B cell (primary cell): Measurements from ENCODE around the gene NUDT4B. TPM values are rescaled to one million over a fixed set of nuclear protein-coding genes. Genes with fewer than 3 reads are reported as not detected.
"Not testable (repeated sequence)": the region's sequence is repeated elsewhere in the genome, so short reads cannot be mapped to it uniquely, and the experiment has no call there.

Experiments used
- ATAC-seq: fragments of 200-7000 bp; cut with Tn5 transposase; one replicate; pipeline ENCODE4 v1.10.0; 2021; ENCODE audit warnings: low read depth, mild to moderate bottlenecking, moderate number of reproducible peaks, moderate library complexity
- CTCF ChIA-PET: fragments of 350-600 bp; sonication (Branson Sonifier 250); formaldehyde crosslinking; loops from one replicate; lab custom pipeline; 2021; ENCODE audit warnings: antibody characterized with exemption, inconsistent platforms; lab: Charles Lee
- POLR2A ChIA-PET: fragments of 350-600 bp; sonication (Branson Sonifier 250); formaldehyde crosslinking; loops from one replicate; lab custom pipeline; 2021; ENCODE audit warnings: antibody characterized with exemption; lab: Charles Lee
- DNase-seq: peaks from one replicate; pipeline ENCODE4 v3.0.0; 2013
- H2AFZ ChIP-seq: 2 replicates; pipeline ENCODE4 v1.6.1; 2012; ENCODE audit warnings: mild to moderate bottlenecking, low read depth, low read length; ENCODE audit not compliant: insufficient read depth, poor library complexity, severe bottlenecking
- H3K27ac ChIP-seq, 2 donors: 1 replicate in 1 of 2; 2 replicates in 1 of 2; pipeline ENCODE4 v1.5.1; 2012 to 2013; ENCODE audit warnings: low read length in 2 of 2, mild to moderate bottlenecking in 2 of 2, moderate library complexity in 1 of 2
- H3K27me3 ChIP-seq, 4 experiments: fragments of 200-600 bp in 1 of 4; sonication (generic) in 1 of 4; replicated peaks in 1 of 4; 1 replicate in 2 of 4; 2 replicates in 2 of 4; pipeline versions ENCODE4 v1.6.1 to v1.7.0; 2013 to 2016; ENCODE audit warnings: low read length in 3 of 4, mild to moderate bottlenecking in 2 of 4, mixed read lengths in 1 of 4, moderate library complexity in 1 of 4; ENCODE audit not compliant: insufficient read depth in 4 of 4, control insufficient read depth in 3 of 4; ENCODE audit errors: control extremely low read depth in 1 of 4
- H3K36me3 ChIP-seq, 2 experiments: replicated peaks in 1 of 2; 1 replicate in 1 of 2; 2 replicates in 1 of 2; pipeline versions ENCODE4 v1.6.1 to v1.7.1; 2013; ENCODE audit warnings: low read length in 1 of 2; ENCODE audit not compliant: insufficient read depth in 2 of 2, control insufficient read depth in 1 of 2; ENCODE audit errors: control extremely low read depth in 1 of 2, extremely low read depth in 1 of 2
- H3K4me1 ChIP-seq, 2 donors: fragments of 200-600 bp in 1 of 2; sonication (generic) in 1 of 2; 1 replicate in 1 of 2; 2 replicates in 1 of 2; pipeline versions ENCODE4 v1.5.1 to v1.6.1; 2013 to 2017; ENCODE audit warnings: low read length in 2 of 2; ENCODE audit not compliant: control insufficient read depth in 2 of 2, insufficient read depth in 2 of 2
- H3K4me2 ChIP-seq: replicated peaks from 2 replicates; pipeline ENCODE3; 2012; ENCODE audit warnings: mild to moderate bottlenecking, low read depth, low read length; ENCODE audit not compliant: poor library complexity, severe bottlenecking
- H3K4me3 ChIP-seq, 5 experiments: fragments of 200-600 bp in 1 of 5; sonication (generic) in 1 of 5; 1 replicate in 3 of 5; 2 replicates in 2 of 5; pipeline versions ENCODE4 v1.5.1 to v1.7.0; 2011 to 2016; ENCODE audit warnings: low read length in 4 of 5, mild to moderate bottlenecking in 4 of 5, low read depth in 2 of 5, control low read depth in 1 of 5, moderate library complexity in 1 of 5; ENCODE audit not compliant: insufficient read depth in 1 of 5; ENCODE audit errors: control extremely low read depth in 1 of 5, extremely low read depth in 1 of 5
- H3K79me2 ChIP-seq: fragments of 200-600 bp; sonication (generic); one replicate; pipeline ENCODE4 v1.6.0; 2016; ENCODE audit warnings: low read length; ENCODE audit not compliant: control insufficient read depth, insufficient read depth
- H3K9ac ChIP-seq: fragments of 200-600 bp; sonication (generic); 2 replicates; pipeline ENCODE4 v1.6.1; 2017; ENCODE audit warnings: mild to moderate bottlenecking, low read length, moderate library complexity
- H3K9me3 ChIP-seq, 3 donors: one replicate each; pipeline versions ENCODE4 v1.6.1 to v1.7.1; 2013; ENCODE audit warnings: low read length in 2 of 3; ENCODE audit not compliant: control insufficient read depth in 2 of 3, insufficient read depth in 1 of 3; ENCODE audit errors: control extremely low read depth in 1 of 3
- H4K20me1 ChIP-seq: 2 replicates; pipeline ENCODE4 v1.6.0; 2012; ENCODE audit warnings: mild to moderate bottlenecking, low read length; ENCODE audit not compliant: insufficient read depth, control insufficient read depth, poor library complexity, severe bottlenecking
- H3K27ac Mint-ChIP-seq: one replicate; pipeline ENCODE4 v1.8.0; 2021; ENCODE audit warnings: mixed read lengths
- H3K27me3 Mint-ChIP-seq: one replicate; pipeline ENCODE4 v1.8.0; 2021; ENCODE audit warnings: mixed read lengths
- H3K4me1 Mint-ChIP-seq: one replicate; pipeline ENCODE4 v1.8.0; 2021; ENCODE audit warnings: mixed read lengths
- H3K4me3 Mint-ChIP-seq: one replicate; pipeline ENCODE4 v1.8.0; 2021; ENCODE audit warnings: mixed read lengths
- H3K9me3 Mint-ChIP-seq: one replicate; pipeline ENCODE4 v1.8.0; 2022; ENCODE audit warnings: mixed read lengths; ENCODE audit not compliant: insufficient read depth
- WGBS: methylation state at CpG from one replicate; pipeline ENCODE4 v1.1.5; 2013; ENCODE audit warnings: missing lambda C conversion rate; ENCODE audit not compliant: insufficient coverage; 5-methylcytosine and 5-hydroxymethylcytosine counted together
- intact Hi-C: fragments of 100-400 bp; cut with micrococcal nuclease; formaldehyde crosslinking; loops from one replicate; pipeline ENCODE4 v1.10.0; 2022
- polyA plus RNA-seq: library from polyadenylated mRNA; depleted of rRNA; stranded (reverse); fragments of >200 nt; gene quantifications from 2 replicates; pipeline ENCODE4 v1.2.3, GENCODE V29; 2012
- total RNA-seq, 2 donors: library from RNA; stranded (reverse); fragments of 120-200 nt in 1 of 2; gene quantifications; 1 replicate in 1 of 2; 2 replicates in 1 of 2; pipeline versions ENCODE4 v1.2.3 to v1.2.4, GENCODE V29; 2013 to 2022

The NUDT4B gene
- total and polyA plus RNA-seq, 2 donors (not counting 1 experiment from before 2014, with no cell fraction given), result 2.6 to 10.7 TPM

- H3K79me2 ChIP-seq, intact Hi-C loops, H3K4me2 ChIP-seq, H4K20me1 ChIP-seq, H3K9me3 ChIP-seq, CTCF ChIA-PET, H2AFZ ChIP-seq, H3K27ac Mint-ChIP-seq, H3K27ac ChIP-seq, H3K36me3 ChIP-seq, H3K4me3 Mint-ChIP-seq, H3K4me1 ChIP-seq, H3K27me3 Mint-ChIP-seq, H3K4me1 Mint-ChIP-seq, DNase-seq, H3K9ac ChIP-seq, POLR2A ChIA-PET, H3K9me3 Mint-ChIP-seq, H3K4me3 ChIP-seq, H3K27me3 ChIP-seq: not testable (repeated sequence)
- peak; percentile 94 for ATAC-seq
- WGBS, result no CpG with 5 or more reads among the region's 5 CpGs
Observed at GRCh38 chr1:148749335-148749681, 734 bp downstream of the NUDT4B start.

- H3K27me3 Mint-ChIP-seq, result not testable (repeated sequence)
Observed at GRCh38 chr1:148756231-148756630, 7.7 kb downstream of the NUDT4B start.

GRCh38 chr1:148757446-148757845, 8.9 kb downstream of the NUDT4B start:
- H3K79me2 ChIP-seq, H3K27ac ChIP-seq, H3K4me3 Mint-ChIP-seq, H3K4me1 ChIP-seq, H4K20me1 ChIP-seq, H3K4me3 ChIP-seq, H3K36me3 ChIP-seq, H3K9ac ChIP-seq, H3K27ac Mint-ChIP-seq, H2AFZ ChIP-seq, POLR2A ChIA-PET, H3K9me3 Mint-ChIP-seq, H3K4me1 Mint-ChIP-seq, H3K4me2 ChIP-seq, H3K27me3 Mint-ChIP-seq, CTCF ChIA-PET, intact Hi-C loops, DNase-seq, H3K9me3 ChIP-seq, ATAC-seq, H3K27me3 ChIP-seq: not testable (repeated sequence)

More at GRCh38 chr1:148756231-148756630, 7.7 kb downstream of the NUDT4B start:
- H2AFZ ChIP-seq, H3K27me3 ChIP-seq, H3K27ac ChIP-seq, H3K4me2 ChIP-seq, intact Hi-C loops, CTCF ChIA-PET, POLR2A ChIA-PET, H3K9me3 ChIP-seq, H3K36me3 ChIP-seq, H3K9ac ChIP-seq, H3K79me2 ChIP-seq, H3K27ac Mint-ChIP-seq, H3K4me1 ChIP-seq, ATAC-seq, H3K4me3 ChIP-seq, H3K9me3 Mint-ChIP-seq, H3K4me3 Mint-ChIP-seq, DNase-seq, H4K20me1 ChIP-seq, H3K4me1 Mint-ChIP-seq: not testable (repeated sequence)
- no CpG with 5 or more reads among the region's 2 CpGs for WGBS

GRCh38 chr1:148758412-148758811, 9.8 kb downstream of the NUDT4B start:
- H4K20me1 ChIP-seq, CTCF ChIA-PET, intact Hi-C loops, H3K4me3 Mint-ChIP-seq, H3K4me1 Mint-ChIP-seq, POLR2A ChIA-PET, H3K9me3 ChIP-seq, H3K27me3 Mint-ChIP-seq, H3K9ac ChIP-seq, DNase-seq, H3K27ac Mint-ChIP-seq, H3K4me3 ChIP-seq, H3K9me3 Mint-ChIP-seq, H3K27me3 ChIP-seq, H3K27ac ChIP-seq, H3K79me2 ChIP-seq, H3K4me2 ChIP-seq, H3K4me1 ChIP-seq, H2AFZ ChIP-seq, H3K36me3 ChIP-seq: not testable (repeated sequence)
- no CpG with 5 or more reads among the region's 5 CpGs for WGBS
- peak; percentile 98 for ATAC-seq
